NCI-H69 (cell line): ENCODE results near the gene RPA3.

ENCODE experiments used
- DNase-seq: peaks from one replicate; lab custom pipeline; 2025; lab: John Stamatoyannopoulos, UW

RPA3 gene

GRCh38 chr7:7718492-7718891 lies at the start of gene RPA3:
Gene RPA3, minus strand, starts transcription at chr7:7718607. Its CDS starts 78,189 bp downstream, at chr7:7640418.
- DNase-seq: peak; percentile 75

- no peak for DNase-seq
Measured at GRCh38 chr7:7766671-7767070, 48.3 kb upstream of the RPA3 start.

GRCh38 chr7:7765422-7765821 lies 47.0 kb upstream of the RPA3 start:
- peak; percentile 48 for DNase-seq

- DNase-seq: peak; percentile 71
Measured at GRCh38 chr7:7764520-7765396, 46.4 kb upstream of the RPA3 start.

GRCh38 chr7:7761974-7762779 lies 43.8 kb upstream of the RPA3 start:
- peak; percentile 72 for DNase-seq

DNA sequence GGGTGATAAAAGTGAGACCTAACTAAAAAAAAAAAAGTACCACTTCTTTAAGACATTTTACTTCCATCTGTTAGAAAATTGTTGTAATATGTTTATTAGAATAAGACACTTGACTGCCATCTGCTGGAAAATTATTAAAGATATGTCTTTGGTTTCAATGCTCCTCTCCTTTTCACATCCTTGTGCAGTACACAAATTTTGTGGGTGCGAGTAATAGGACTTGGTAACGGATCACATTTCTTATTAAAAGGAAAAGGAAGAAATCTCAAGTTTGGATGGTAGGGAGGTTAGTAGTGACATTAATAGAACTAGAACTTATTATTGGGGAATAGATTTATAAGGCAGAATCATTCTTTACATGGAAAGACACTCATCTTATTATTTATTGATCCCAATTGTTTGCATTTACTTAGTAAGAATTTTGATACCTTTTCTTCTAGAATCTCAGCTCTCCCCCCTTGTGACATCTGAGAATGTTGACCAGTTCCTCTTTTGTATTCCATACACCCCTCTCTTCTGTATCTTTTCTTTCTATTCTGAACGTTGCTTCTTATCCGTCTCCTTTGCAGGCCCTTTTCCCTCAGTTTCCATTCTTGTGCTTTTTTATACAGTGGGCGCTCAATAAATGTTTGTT lies 43.0 kb upstream of the RPA3 start:
- DNase-seq: peak; percentile 81

GRCh38 chr7:7757576-7757975 lies 39.2 kb upstream of the RPA3 start:
- DNase-seq: no peak

DNA sequence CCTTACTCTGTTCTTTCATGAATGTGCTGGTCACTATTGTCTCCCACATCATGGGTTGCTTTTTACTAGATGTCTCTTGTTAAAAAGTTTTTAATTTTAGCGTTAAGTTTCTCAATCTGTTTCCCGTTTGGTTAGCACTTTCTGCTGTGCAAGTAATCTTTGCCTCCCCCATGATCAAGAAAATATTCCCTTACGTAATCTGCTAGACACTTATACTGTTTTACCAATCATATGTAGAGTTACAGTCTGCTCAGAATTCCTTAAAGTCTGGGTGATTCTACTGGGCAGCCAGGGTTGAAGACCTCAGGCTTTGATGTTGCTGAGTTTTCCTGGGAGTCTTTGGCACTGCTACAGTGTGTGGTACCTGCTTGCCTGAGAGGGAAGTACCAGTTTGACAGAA lies 38.2 kb upstream of the RPA3 start:
- DNase-seq: no peak

- peak; percentile 75 for DNase-seq
Measured at GRCh38 chr7:7751243-7752092, 33.1 kb upstream of the RPA3 start.

GRCh38 chr7:7750571-7751242 lies 32.3 kb upstream of the RPA3 start:
- no peak for DNase-seq

DNA sequence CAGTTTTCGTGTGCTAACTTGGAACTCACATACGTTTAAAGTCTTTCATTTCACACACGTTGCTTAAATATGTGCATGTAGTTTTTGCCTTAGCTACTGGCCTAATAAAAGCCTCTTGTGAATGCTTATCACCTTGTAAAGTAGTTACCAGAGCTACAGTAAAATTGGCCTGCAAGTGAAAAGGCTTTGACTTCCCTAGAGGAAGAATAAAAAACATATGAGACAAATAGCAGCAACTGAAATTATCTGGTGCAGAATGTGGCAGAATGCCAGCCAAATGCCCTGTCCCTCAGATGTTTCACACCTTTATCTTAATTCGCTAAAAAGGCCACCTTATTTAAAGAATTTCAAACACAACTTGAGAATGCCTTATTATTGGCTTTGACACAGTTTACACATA lies 28.1 kb upstream of the RPA3 start:
- DNase-seq: peak; percentile 80

- DNase-seq: no peak
Measured at GRCh38 chr7:7745966-7746365, 27.6 kb upstream of the RPA3 start.

DNA sequence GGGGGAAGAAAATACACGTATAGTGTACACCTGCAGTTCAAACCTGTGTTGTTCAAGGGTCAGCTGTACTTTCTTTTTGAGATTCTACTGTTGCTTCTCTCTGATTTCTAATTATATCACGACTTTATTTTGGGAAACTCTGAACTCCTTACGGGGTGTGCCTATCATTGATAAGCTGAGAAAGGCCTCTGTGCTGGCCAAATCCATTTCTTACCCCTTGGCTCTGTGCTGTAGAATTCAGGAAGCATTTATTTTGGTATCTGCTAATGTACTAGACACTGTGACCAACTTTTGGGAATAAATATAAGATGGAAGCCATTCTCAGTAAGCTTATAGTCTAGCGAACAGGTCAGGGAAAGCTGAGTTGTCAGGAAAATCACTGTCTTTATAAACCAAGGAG lies 26.9 kb upstream of the RPA3 start:
- no peak for DNase-seq

DNA sequence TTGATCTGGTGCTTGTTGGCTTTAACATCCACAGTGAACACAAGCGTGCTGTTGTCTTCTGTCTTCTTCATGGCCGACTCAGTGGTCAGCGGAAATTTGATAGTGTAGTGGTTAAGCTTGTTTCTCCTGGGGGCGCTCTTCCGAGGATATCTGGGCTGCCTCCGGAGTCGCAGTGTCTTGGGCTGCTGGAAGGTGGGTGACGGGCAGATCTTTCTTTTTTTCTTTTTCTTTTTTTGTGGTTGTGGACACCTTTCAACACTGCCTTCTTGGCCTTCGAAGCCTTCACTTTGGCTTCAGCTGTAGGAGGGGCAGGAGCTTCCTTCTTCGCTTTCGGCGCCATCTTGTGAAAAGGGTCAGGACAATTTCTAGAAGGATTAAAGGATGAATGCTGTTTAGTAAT lies 23.8 kb upstream of the RPA3 start:
- DNase-seq: peak; percentile 39

DNA sequence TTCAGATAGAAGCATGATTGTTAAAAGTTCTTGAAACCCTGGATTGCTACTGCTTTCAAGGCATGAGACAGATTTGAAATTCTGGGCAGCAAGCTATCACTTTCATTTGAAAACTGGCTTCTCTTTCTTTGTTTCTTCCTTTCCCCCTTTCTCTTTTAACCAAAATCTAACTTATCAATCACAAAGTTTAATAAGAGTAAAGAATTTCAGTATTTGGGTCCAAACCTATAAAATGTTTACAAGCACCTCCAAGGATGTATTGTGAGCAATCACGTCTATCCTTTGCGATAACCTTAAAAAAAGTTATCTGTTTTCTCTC lies 21.6 kb upstream of the RPA3 start:
- no peak for DNase-seq

DNA sequence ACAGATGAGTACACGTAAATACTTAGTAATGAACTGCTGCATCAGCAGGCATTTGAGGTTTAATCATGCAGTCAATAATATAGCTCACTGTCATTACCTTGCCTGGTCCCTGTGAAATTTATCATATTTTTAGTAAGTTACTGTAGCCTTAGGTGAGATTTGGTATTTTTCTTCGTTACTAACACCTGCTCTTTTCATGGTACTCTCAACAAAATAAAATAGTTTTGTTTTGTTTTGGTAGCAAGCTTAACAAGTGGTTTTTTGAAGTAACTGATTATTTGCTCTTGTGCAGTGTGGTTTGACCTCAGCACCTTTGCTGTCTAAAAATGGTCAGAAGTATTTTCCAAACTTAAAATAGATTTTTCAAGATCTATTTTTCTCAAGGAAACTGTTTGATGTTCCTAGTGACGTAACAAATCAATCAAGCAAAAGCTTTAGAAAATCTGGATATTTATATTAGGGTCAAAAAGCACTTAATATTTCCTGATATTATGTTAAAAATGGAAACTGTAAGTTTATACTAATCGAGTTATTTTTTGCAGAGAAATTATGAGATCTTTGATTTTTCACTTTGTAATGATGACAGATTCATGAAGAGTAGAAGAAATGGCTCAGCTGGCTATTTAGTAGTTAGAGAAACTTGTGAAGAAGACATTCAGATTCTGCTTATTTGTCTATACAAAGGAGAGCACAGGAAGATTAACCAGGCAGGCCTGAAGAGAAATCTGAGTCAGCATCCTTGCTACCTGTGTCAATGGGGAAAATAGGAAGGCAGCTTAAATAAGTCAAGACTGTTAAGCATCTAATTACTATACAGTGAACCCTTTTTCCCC lies 21.0 kb upstream of the RPA3 start:
- DNase-seq: peak; percentile 49

DNA sequence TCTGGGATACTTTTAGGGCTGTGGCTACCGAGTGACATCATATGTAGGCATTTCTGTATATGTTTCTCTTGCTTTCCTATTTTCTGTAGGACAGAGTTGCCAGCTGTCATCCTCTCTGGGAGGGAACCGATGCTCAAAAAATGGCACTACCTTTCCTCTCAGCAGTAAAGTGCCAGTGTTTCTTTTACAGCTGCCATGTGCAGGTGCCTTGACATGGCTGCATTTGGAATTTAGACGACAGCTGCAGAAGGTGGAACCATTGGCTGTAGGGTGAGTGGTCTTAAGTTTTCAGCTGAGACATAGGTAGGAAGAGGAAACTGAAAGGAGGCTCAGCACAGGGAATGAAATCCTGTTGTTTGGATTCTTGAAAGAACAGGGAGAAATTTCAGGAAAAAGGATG lies 20.2 kb upstream of the RPA3 start:
- peak; percentile 75 for DNase-seq

GRCh38 chr7:7738177-7738576 lies 19.8 kb upstream of the RPA3 start:
- DNase-seq: peak; percentile 62

DNA sequence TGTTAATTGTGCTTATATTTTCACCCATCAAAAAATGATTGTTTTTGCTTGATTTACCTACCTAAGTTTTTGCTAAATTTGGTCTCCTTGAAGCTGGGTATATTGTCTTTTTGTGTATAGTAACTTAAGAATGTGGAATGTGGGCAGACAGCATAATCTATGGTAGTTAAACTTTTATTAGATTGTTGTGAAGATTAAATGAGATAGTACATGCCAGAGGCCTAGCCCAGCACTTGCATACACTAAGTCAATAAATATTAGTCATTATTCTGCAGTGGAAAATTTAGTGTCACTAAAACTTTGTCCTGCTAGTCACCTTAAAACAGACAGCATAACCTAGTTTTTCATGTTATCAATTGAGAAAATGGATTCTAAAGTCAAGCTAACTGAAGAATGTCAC lies 19.3 kb upstream of the RPA3 start:
- DNase-seq: no peak

DNA sequence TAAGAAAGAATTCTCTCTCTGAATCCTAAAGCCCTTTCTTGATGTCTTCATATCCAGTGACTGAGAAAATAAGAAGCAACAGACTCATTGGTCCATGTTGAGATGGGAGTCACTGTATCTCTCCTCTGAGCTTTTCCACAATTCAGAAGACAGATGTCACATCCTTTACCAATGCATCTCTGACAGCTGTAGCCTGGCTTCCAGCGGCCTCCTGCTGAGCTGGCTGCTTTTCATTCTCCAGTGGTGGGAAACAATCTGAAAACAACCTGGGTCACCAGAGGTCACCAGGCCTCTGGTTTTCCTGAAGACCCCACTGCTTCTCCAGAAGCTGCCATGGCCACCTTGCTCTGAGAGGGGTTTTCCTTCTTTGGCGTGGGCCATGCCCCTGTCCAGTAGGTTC lies 18.3 kb upstream of the RPA3 start:
- DNase-seq: peak; percentile 76
